SK-N-SH (cell line): ENCODE results near the gene FRS2.

Experiments
- CHD2 ChIP-seq: fragments of 150-350 bp; IDR thresholded peaks from 2 replicates; pipeline ENCODE4 v1.6.1; 2018; ENCODE audit warnings: low read length; ENCODE audit not compliant: partially characterized antibody
- EZH2phosphoT487 ChIP-seq: fragments of 200-600 bp; sonication (generic); IDR thresholded peaks from 2 replicates; pipeline ENCODE4 v1.6.1; 2017; ENCODE audit warnings: low read depth, mixed run types, mild to moderate bottlenecking, antibody characterized with exemption, moderate library complexity, borderline replicate concordance
- NFIC ChIP-seq: IDR thresholded peaks from 2 replicates; pipeline ENCODE4 v1.4.0; 2012; ENCODE audit warnings: borderline replicate concordance
- NRF1 ChIP-seq: IDR thresholded peaks from 2 replicates; pipeline ENCODE4 v1.6.1; 2012; ENCODE audit warnings: low read depth, mild to moderate bottlenecking, low read length
- POLR2AphosphoS5 ChIP-seq: IDR thresholded peaks from 2 replicates; pipeline ENCODE4 v1.6.1; 2012; ENCODE audit warnings: low read depth, low read length
- RAD21 ChIP-seq: IDR thresholded peaks from 2 replicates; pipeline ENCODE4 v1.6.1; 2012; ENCODE audit warnings: mild to moderate bottlenecking, low read length
- SIN3A ChIP-seq: IDR thresholded peaks from 2 replicates; pipeline ENCODE4 v1.6.1; 2012; ENCODE audit warnings: low read depth, mild to moderate bottlenecking, low read length, moderate library complexity, borderline replicate concordance
- TAF1 ChIP-seq: IDR thresholded peaks from 2 replicates; pipeline ENCODE4 v1.6.1; 2012; ENCODE audit warnings: low read depth, mild to moderate bottlenecking, low read length, moderate library complexity, borderline replicate concordance
- YY1 ChIP-seq: IDR thresholded peaks from 2 replicates; pipeline ENCODE4 v1.4.0; 2012; ENCODE audit warnings: low read depth, mild to moderate bottlenecking
- TF ChIP-seq, protein P1 (sequence below): fragments of 200-600 bp; sonication (generic); IDR thresholded peaks from 2 replicates; pipeline ENCODE4 v1.6.1; 2017; ENCODE audit warnings: antibody characterized with exemption, mild to moderate bottlenecking, moderate library complexity
- TF ChIP-seq, protein P2 (sequence below): IDR thresholded peaks from 2 replicates; pipeline ENCODE4 v1.4.0; 2012; ENCODE audit warnings: low read depth

DNA sequence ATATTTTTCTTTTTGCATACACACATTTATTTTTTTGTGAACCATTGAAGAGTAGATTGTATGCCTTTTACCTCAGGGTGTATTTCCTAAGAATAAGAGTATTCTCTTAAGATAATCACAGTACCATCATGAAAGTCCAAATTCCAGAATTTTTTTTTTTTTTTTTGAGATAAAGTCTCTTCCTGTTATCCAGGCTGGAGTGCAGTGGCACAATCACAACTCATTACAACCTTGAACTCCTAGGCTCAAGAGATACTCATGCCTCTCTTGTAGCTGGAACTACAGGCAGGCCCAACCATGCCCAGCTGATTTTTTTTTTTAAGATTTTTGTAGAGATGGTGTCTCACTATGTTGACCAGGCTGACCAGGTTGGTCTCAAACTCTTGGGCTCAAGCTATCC is 10.9 kb downstream of the FRS2 start:
- TF ChIP-seq NFIC (no peak), POLR2AphosphoS5 (no peak), RAD21 (no peak), SIN3A (no peak), TAF1 (no peak), EZH2phosphoT487 (no peak), YY1 (no peak), NRF1 (no peak), CHD2 (no peak)
- TF ChIP-seq, protein P1, sequence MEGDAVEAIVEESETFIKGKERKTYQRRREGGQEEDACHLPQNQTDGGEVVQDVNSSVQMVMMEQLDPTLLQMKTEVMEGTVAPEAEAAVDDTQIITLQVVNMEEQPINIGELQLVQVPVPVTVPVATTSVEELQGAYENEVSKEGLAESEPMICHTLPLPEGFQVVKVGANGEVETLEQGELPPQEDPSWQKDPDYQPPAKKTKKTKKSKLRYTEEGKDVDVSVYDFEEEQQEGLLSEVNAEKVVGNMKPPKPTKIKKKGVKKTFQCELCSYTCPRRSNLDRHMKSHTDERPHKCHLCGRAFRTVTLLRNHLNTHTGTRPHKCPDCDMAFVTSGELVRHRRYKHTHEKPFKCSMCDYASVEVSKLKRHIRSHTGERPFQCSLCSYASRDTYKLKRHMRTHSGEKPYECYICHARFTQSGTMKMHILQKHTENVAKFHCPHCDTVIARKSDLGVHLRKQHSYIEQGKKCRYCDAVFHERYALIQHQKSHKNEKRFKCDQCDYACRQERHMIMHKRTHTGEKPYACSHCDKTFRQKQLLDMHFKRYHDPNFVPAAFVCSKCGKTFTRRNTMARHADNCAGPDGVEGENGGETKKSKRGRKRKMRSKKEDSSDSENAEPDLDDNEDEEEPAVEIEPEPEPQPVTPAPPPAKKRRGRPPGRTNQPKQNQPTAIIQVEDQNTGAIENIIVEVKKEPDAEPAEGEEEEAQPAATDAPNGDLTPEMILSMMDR, result no peak
- TF ChIP-seq, protein P2, sequence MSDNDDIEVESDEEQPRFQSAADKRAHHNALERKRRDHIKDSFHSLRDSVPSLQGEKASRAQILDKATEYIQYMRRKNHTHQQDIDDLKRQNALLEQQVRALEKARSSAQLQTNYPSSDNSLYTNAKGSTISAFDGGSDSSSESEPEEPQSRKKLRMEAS, result no peak
